ENCODE data around the gene AGAP1.
"Not testable (repeated sequence)": the region's sequence is repeated elsewhere in the genome, so short reads cannot be mapped to it uniquely, and the experiment has no call there.

The AGAP1 gene

GRCh38 chr2:235934774-235935484 lies 441.1 kb downstream of the AGAP1 start:
- TF ChIP-seq TAF1 (IDR thresholded peaks at IDR 0.05; ENCODE audit: borderline replicate concordance, low read depth, low read length) (no peak), POLR2AphosphoS5 (IDR thresholded peaks at IDR 0.05; ENCODE audit: low read depth, low read length) (no peak), POLR2A (IDR thresholded peaks at IDR 0.05; ENCODE audit: low read depth, low read length) (no peak)
- no peak for DNase-seq (ENCODE audit: insufficient read length)
- FAIRE-seq = no peak

DNA sequence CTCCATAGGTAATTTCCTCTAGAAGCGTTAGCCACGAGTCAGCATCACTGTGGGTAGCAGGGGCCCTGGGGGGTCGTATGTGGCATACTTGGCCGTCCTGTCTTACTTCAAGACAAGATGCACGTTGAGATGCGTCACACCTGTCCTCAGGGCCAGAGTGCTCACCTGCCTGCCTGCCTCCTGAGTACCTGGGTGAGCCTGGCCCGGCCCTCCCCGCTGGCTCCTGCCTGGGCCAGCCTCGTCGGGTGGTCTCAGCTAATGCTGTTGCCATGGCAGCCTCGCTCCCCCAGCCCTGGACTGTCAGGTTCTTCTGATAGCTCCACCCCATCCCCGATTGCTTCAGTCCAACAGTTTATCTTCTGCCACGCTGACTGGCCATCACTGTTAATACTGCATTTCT lies 441.9 kb downstream of the AGAP1 start:
- no peak for DNase-seq (ENCODE audit: insufficient read length)
- TF ChIP-seq POLR2A (IDR thresholded peaks at IDR 0.05; ENCODE audit: low read depth, low read length) (no peak), TAF1 (IDR thresholded peaks at IDR 0.05; ENCODE audit: borderline replicate concordance, low read depth, low read length) (no peak), POLR2AphosphoS5 (IDR thresholded peaks at IDR 0.05; ENCODE audit: low read depth, low read length) (no peak)
- FAIRE-seq = no peak

DNA sequence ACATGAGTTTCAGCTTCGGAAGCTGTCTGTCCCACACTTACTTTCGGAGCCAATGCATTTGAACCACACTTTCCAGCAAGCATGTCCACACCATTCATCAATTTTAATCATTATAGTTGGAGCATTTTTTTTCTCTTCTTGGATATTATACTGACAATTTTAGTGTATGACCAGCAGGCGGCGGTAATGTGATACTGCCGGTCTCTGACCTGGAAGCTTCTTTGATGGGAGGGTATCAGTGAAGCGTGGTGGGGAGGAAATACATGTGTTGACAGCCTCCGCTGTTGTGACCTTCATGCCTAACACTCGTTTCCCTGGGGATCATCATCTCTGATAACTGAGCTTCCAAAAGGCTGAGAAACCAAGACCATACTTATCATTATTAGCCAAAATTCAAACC lies 442.6 kb downstream of the AGAP1 start:
- no peak for FAIRE-seq
- no peak for DNase-seq (ENCODE audit: insufficient read length)
- TF ChIP-seq POLR2AphosphoS5 (IDR thresholded peaks at IDR 0.05; ENCODE audit: low read depth, low read length) (no peak), TAF1 (IDR thresholded peaks at IDR 0.05; ENCODE audit: borderline replicate concordance, low read depth, low read length) (no peak), POLR2A (IDR thresholded peaks at IDR 0.05; ENCODE audit: low read depth, low read length) (no peak)

DNA sequence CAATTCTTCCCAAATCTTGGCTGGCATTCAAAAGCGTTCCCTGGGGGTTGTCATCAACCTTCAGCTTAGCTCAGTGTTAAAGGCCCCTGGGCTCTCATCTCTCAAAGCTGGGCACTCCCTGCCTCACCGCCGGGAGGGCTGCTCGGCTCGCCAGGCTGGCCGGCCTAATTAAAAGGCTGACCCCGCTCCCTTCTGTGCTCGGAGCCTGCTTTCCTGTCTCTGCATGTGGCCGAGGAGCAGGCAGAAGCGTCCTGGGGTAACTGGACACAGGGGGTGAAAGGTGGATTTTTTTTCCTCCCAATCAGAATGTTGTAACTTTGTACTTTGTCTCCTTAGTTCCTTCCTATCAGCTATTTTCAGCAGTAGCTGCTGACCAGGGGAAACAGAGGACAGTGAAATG lies 443.2 kb downstream of the AGAP1 start:
- TF ChIP-seq TAF1 (IDR thresholded peaks at IDR 0.05; ENCODE audit: borderline replicate concordance, low read depth, low read length) (no peak), POLR2AphosphoS5 (IDR thresholded peaks at IDR 0.05; ENCODE audit: low read depth, low read length) (no peak)
- FAIRE-seq (no peak), DNase-seq (ENCODE audit: insufficient read length) (no peak)

GRCh38 chr2:235937526-235937925 lies 443.7 kb downstream of the AGAP1 start:
- no peak for DNase-seq (ENCODE audit: insufficient read length)
- no peak for FAIRE-seq
- TF ChIP-seq POLR2A (IDR thresholded peaks at IDR 0.05; ENCODE audit: low read depth, low read length) = no peak
- TF ChIP-seq POLR2AphosphoS5 (IDR thresholded peaks at IDR 0.05; ENCODE audit: low read depth, low read length) = no peak
- TF ChIP-seq TAF1 (IDR thresholded peaks at IDR 0.05; ENCODE audit: borderline replicate concordance, low read depth, low read length) = no peak

DNA sequence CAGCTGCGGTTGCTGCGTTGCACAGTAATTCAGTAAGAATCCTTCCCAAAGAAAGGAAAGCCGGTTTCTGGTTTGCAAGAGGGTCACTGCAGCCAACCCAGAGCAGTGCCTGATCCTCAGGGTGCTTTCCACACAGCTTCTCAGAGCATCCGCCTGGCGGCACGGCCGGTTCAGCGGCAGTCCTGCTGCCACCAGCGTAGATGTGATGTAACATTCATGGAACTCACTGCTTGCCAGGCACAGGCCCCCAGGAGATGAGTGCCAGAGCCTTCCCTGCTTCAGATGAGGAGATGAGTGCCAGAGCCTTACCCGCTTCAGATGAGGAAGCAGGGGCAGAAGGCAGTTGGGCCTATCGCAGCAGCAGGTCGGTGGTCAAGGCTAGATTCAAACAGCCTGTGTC lies 444.1 kb downstream of the AGAP1 start:
- DNase-seq (ENCODE audit: insufficient read length) (no peak), FAIRE-seq (no peak)
- TF ChIP-seq TAF1 (IDR thresholded peaks at IDR 0.05; ENCODE audit: borderline replicate concordance, low read depth, low read length) (no peak), POLR2AphosphoS5 (IDR thresholded peaks at IDR 0.05; ENCODE audit: low read depth, low read length) (no peak), POLR2A (IDR thresholded peaks at IDR 0.05; ENCODE audit: low read depth, low read length) (no peak)

- FAIRE-seq = no peak
- DNase-seq (ENCODE audit: insufficient read length) = no peak
- TF ChIP-seq POLR2AphosphoS5 (IDR thresholded peaks at IDR 0.05; ENCODE audit: low read depth, low read length) = no peak
- TF ChIP-seq POLR2A (IDR thresholded peaks at IDR 0.05; ENCODE audit: low read depth, low read length) = no peak
- no peak for TF ChIP-seq TAF1 (IDR thresholded peaks at IDR 0.05; ENCODE audit: borderline replicate concordance, low read depth, low read length)
Observed at GRCh38 chr2:235938611-235939010, 444.8 kb downstream of the AGAP1 start.

GRCh38 chr2:235939471-235939870 lies 445.6 kb downstream of the AGAP1 start:
- FAIRE-seq (no peak), DNase-seq (ENCODE audit: insufficient read length) (no peak)
- no peak for TF ChIP-seq POLR2A (IDR thresholded peaks at IDR 0.05; ENCODE audit: low read depth, low read length)
- TF ChIP-seq TAF1 (IDR thresholded peaks at IDR 0.05; ENCODE audit: borderline replicate concordance, low read depth, low read length) = no peak
- TF ChIP-seq POLR2AphosphoS5 (IDR thresholded peaks at IDR 0.05; ENCODE audit: low read depth, low read length) = no peak

DNA sequence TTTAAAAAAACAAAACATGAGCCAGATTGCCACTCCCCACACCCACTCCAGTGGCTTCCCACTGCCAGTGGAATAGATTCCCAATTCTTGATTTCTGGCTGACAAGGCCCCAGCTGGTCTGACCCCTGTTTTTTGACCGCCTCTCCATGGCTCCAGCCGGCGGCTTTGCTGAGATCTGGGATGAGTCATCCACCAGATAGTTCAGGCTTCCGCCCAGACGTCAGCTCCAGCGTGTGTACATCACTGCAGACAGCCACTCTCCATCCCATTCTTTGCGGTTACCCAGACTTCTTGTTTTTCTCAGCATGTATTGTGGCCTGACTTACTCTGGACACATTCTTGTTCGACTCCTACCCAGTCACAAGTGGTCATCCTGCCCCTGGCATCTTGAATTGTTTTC lies 446.5 kb downstream of the AGAP1 start:
- FAIRE-seq (no peak), DNase-seq (ENCODE audit: insufficient read length) (no peak)
- TF ChIP-seq POLR2AphosphoS5 (IDR thresholded peaks at IDR 0.05; ENCODE audit: low read depth, low read length) (no peak), TAF1 (IDR thresholded peaks at IDR 0.05; ENCODE audit: borderline replicate concordance, low read depth, low read length) (no peak), POLR2A (IDR thresholded peaks at IDR 0.05; ENCODE audit: low read depth, low read length) (no peak)

GRCh38 chr2:235944591-235944990 lies 450.7 kb downstream of the AGAP1 start:
- DNase-seq (ENCODE audit: insufficient read length) (no peak), FAIRE-seq (no peak)
- TF ChIP-seq TAF1 (IDR thresholded peaks at IDR 0.05; ENCODE audit: borderline replicate concordance, low read depth, low read length) (no peak), POLR2AphosphoS5 (IDR thresholded peaks at IDR 0.05; ENCODE audit: low read depth, low read length) (no peak), POLR2A (IDR thresholded peaks at IDR 0.05; ENCODE audit: low read depth, low read length) (no peak)

DNA sequence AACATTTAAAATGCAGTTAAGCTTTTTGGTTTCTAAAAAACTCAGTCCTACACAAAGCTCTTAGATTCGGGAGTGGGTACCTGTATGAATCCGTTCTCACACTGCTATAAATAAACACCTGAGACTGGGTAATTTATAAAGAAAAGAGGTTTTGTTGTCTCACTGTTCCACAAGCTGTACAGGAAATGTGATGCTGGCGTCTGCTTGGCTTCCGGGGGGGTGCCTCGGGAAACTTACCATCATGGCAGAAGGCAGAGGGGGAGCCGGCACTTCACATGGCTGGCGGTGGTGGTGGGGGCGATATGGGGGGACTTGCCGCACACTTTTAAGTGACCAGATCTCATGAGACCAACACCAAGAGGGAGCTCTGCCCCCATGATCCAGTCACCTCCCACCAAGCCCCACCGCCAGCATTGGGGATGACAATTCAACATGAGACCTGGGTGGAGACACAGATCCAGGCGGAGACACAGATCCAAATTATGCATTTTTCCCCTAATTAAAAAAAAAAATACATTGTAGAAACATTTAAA lies 451.8 kb downstream of the AGAP1 start:
- DNase-seq (ENCODE audit: insufficient read length) (no peak), FAIRE-seq (no peak)
- TF ChIP-seq POLR2A (IDR thresholded peaks at IDR 0.05; ENCODE audit: low read depth, low read length) (no peak), POLR2AphosphoS5 (IDR thresholded peaks at IDR 0.05; ENCODE audit: low read depth, low read length) (no peak), TAF1 (IDR thresholded peaks at IDR 0.05; ENCODE audit: borderline replicate concordance, low read depth, low read length) (no peak)

- no peak for DNase-seq (ENCODE audit: insufficient read length)
- FAIRE-seq = no peak
- TF ChIP-seq TAF1 (IDR thresholded peaks at IDR 0.05; ENCODE audit: borderline replicate concordance, low read depth, low read length) (no peak), POLR2AphosphoS5 (IDR thresholded peaks at IDR 0.05; ENCODE audit: low read depth, low read length) (no peak), POLR2A (IDR thresholded peaks at IDR 0.05; ENCODE audit: low read depth, low read length) (no peak)
Observed at GRCh38 chr2:235946590-235946989, 452.7 kb downstream of the AGAP1 start.

DNA sequence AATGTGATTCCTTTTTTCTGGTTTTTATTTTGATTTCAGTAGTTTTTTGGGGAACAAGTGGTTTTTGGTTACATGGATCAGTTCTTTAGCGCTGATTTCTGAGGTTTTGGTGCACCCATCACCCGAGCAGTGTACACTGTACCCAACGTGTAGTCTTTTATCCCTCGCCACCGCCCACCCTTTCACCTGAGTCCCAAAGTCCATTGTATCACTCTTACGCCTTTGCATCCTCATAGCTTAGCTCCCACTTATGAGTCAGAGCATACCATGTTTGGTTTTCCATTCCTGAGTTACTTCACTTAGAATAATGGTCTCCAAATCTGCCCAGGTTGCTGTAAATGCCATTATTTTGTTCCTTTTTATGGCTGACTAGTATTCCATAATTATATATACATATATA lies 453.2 kb downstream of the AGAP1 start:
- not testable (repeated sequence) for DNase-seq (ENCODE audit: insufficient read length); FAIRE-seq

Measured in GM12892 (cell line).